HepG2 (cell line): ENCODE measurements around the gene F12. TPM values are rescaled to one million over a fixed set of nuclear protein-coding genes. Genes with fewer than 3 reads are reported as not detected.
A peak's percentile ranks its signal among the peaks of the same experiment; 100 is the strongest.

ENCODE experiments used
- ATAC-seq: fragments of 200-7000 bp; cut with Tn5 transposase; 3 replicates; pipeline ENCODE4 v1.9.1; 2020; ENCODE audit warnings: mild to moderate bottlenecking, moderate library complexity
- BruUV-seq: library from RNA; stranded (reverse); fragments of 400-500 nt; replicated peaks from 2 replicates; lab custom pipeline; 2021; lab: Mats Ljungman, UMichigan
- CTCF ChIA-PET: fragments of 300-600 bp; formaldehyde crosslinking; extraction: SDS; loops from one replicate; lab custom pipeline; 2021; ENCODE audit warnings: low total read pairs, inconsistent platforms, low intra/inter-chr PET ratio; lab: Yijun Ruan, JAX
- POLR2A ChIA-PET: fragments of 350-600 bp; sonication (Branson Sonifier 250); formaldehyde crosslinking; loops from one replicate; lab custom pipeline; 2020; ENCODE audit warnings: antibody characterized with exemption, inconsistent platforms; lab: Yijun Ruan, JAX
- DNase-seq: peaks from one replicate; pipeline ENCODE4 v3.0.0-alpha.2; 2015; ENCODE audit warnings: low spot score
- FAIRE-seq: peaks from 3 replicates; lab custom pipeline; 2011; peaks lifted over from hg19 to GRCh38; lab: Jason Lieb, UNC
- H2AFZ ChIP-seq: one replicate; pipeline ENCODE4 v1.6.1; 2011; ENCODE audit warnings: low read length, inconsistent platforms
- H3K27ac ChIP-seq: fragments of 300-600 bp; 3 replicates; pipeline ENCODE4 v1.8.0; 2011; ENCODE audit warnings: mixed run types, mild to moderate bottlenecking, mixed read lengths, low read length, inconsistent platforms; ENCODE audit not compliant: insufficient read depth; ENCODE audit errors: extremely low read length
- H3K27me3 ChIP-seq, 2 experiments: fragments of 200-600 bp in 1 of 2; 2 replicates in 1 of 2; 3 replicates in 1 of 2; pipeline versions ENCODE4 v1.6.0 to v1.8.0; 2011; ENCODE audit warnings: low read length in 2 of 2, mild to moderate bottlenecking in 2 of 2, moderate library complexity in 2 of 2, inconsistent platforms in 1 of 2; ENCODE audit not compliant: insufficient read depth in 2 of 2, control insufficient read depth in 1 of 2
- H3K36me3 ChIP-seq, 2 experiments: fragments of 200-600 bp in 1 of 2; replicated peaks in 1 of 2; 2 replicates in 1 of 2; 3 replicates in 1 of 2; pipeline versions ENCODE4 v1.5.1 to v1.8.0; 2011; ENCODE audit warnings: low read length in 2 of 2, inconsistent platforms in 1 of 2; ENCODE audit not compliant: insufficient read depth in 2 of 2, control insufficient read depth in 1 of 2
- H3K4me1 ChIP-seq: 2 replicates; pipeline ENCODE4 v1.5.1; 2012; ENCODE audit warnings: low read length, inconsistent platforms; ENCODE audit not compliant: insufficient read depth
- H3K4me2 ChIP-seq: 2 replicates; pipeline ENCODE4 v1.6.0; 2011; ENCODE audit warnings: low read depth, low read length, inconsistent platforms
- H3K4me3 ChIP-seq, 3 experiments: fragments of 200-600 bp in 1 of 3; sonication (generic), shearing (Covaris generic) in 1 of 3; replicated peaks in 1 of 3; 2 replicates each; pipeline ENCODE4 v1.5.1; 2011 to 2016; ENCODE audit warnings: low read length in 3 of 3, inconsistent platforms in 2 of 3, low read depth in 2 of 3, mild to moderate bottlenecking in 2 of 3, control low read depth in 1 of 3, mixed read lengths in 1 of 3; ENCODE audit not compliant: insufficient read depth in 1 of 3
- H3K79me2 ChIP-seq: one replicate; pipeline ENCODE4 v1.6.1; 2011; ENCODE audit warnings: low read length, inconsistent platforms; ENCODE audit not compliant: insufficient read depth
- H3K9ac ChIP-seq: 2 replicates; pipeline ENCODE4 v1.6.0; 2011; ENCODE audit warnings: mild to moderate bottlenecking, low read depth, low read length, inconsistent platforms; ENCODE audit not compliant: insufficient read depth
- H3K9me3 ChIP-seq: 2 replicates; pipeline ENCODE4 v1.5.1; 2012; ENCODE audit warnings: mild to moderate bottlenecking, low read length
- H4K20me1 ChIP-seq: 2 replicates; pipeline ENCODE4 v1.6.0; 2011; ENCODE audit warnings: inconsistent platforms, mild to moderate bottlenecking, low read length, moderate library complexity; ENCODE audit not compliant: insufficient read depth
- HES4 ChIP-seq: sonication (generic); formaldehyde crosslinking; IDR thresholded peaks from 2 replicates; pipeline ENCODE4 v1.9.0; 2021; ENCODE audit warnings: mild to moderate bottlenecking, missing genetic modification reagents, borderline replicate concordance
- HNRNPK ChIP-seq: fragments of 200-400 bp; formaldehyde crosslinking; IDR thresholded peaks from 2 replicates; pipeline ENCODE4 v1.6.1; 2018; ENCODE audit warnings: low read length, low read depth, moderate library complexity, mild to moderate bottlenecking; ENCODE audit not compliant: poor library complexity, severe bottlenecking
- HNRNPUL1 ChIP-seq: fragments of 200-400 bp; formaldehyde crosslinking; IDR thresholded peaks from 2 replicates; pipeline ENCODE4 v1.6.1; 2017; ENCODE audit warnings: low read depth, mild to moderate bottlenecking, low read length, moderate library complexity
- HOXA9 ChIP-seq: sonication (generic); formaldehyde crosslinking; IDR thresholded peaks from 2 replicates; pipeline ENCODE4 v1.8.1; 2022; ENCODE audit warnings: missing genetic modification reagents, mild to moderate bottlenecking, moderate library complexity, borderline replicate concordance
- MAX ChIP-seq: IDR thresholded peaks from 2 replicates; pipeline ENCODE4 v1.6.1; 2012; ENCODE audit warnings: inconsistent platforms
- MEIS1 ChIP-seq: sonication (generic); formaldehyde crosslinking; IDR thresholded peaks from 2 replicates; pipeline ENCODE4 v1.9.0; 2021; ENCODE audit warnings: mild to moderate bottlenecking, missing genetic modification reagents, moderate library complexity, borderline replicate concordance
- NONO ChIP-seq, 2 experiments: fragments of 450-650 bp in 1 of 2; sonication (generic) in 1 of 2; formaldehyde crosslinking in 1 of 2; IDR thresholded peaks in 1 of 2; conservative IDR thresholded peaks in 1 of 2; 2 replicates each; pipeline versions ENCODE4 v1.6.1 to v1.8.0; 2017 to 2022; ENCODE audit warnings: mild to moderate bottlenecking in 1 of 2, missing genetic modification reagents in 1 of 2, moderate library complexity in 1 of 2
- PAX8 ChIP-seq: sonication (generic); formaldehyde crosslinking; IDR thresholded peaks from 2 replicates; pipeline ENCODE4 v1.8.0; 2022; ENCODE audit warnings: mild to moderate bottlenecking, missing genetic modification reagents, borderline replicate concordance
- SAP130 ChIP-seq: IDR thresholded peaks from 2 replicates; pipeline ENCODE4 v1.6.1; 2016; ENCODE audit warnings: low read depth
- SKI ChIP-seq: fragments of 450-650 bp; IDR thresholded peaks from one replicate; pipeline ENCODE4 v1.6.1; 2018; ENCODE audit warnings: mild to moderate bottlenecking; ENCODE audit not compliant: partially characterized antibody
- SRSF1 ChIP-seq: fragments of 200-400 bp; formaldehyde crosslinking; optimal IDR thresholded peaks from 2 replicates; pipeline ENCODE3; 2017; ENCODE audit warnings: mild to moderate bottlenecking, low read depth, low read length, moderate library complexity
- TCF7 ChIP-seq: sonication (generic); IDR thresholded peaks from 2 replicates; pipeline ENCODE4 v1.6.1; 2016; ENCODE audit warnings: antibody characterized with exemption, low read depth
- THAP8 ChIP-seq: sonication (generic); formaldehyde crosslinking; IDR thresholded peaks from 2 replicates; pipeline ENCODE4 v1.5.1; 2020; ENCODE audit warnings: missing genetic modification reagents, mild to moderate bottlenecking, borderline replicate concordance
- ZNF281 ChIP-seq: sonication (generic); formaldehyde crosslinking; IDR thresholded peaks from 2 replicates; pipeline ENCODE4 v1.4.0; 2020; ENCODE audit warnings: missing genetic modification reagents, borderline replicate concordance
- ZNF446 ChIP-seq: sonication (generic); formaldehyde crosslinking; IDR thresholded peaks from 2 replicates; pipeline ENCODE4 v1.5.0; 2020; ENCODE audit warnings: mild to moderate bottlenecking, missing genetic modification reagents
- ZNF777 ChIP-seq: sonication (generic); formaldehyde crosslinking; IDR thresholded peaks from 2 replicates; pipeline ENCODE4 v1.4.0; 2020; ENCODE audit warnings: missing genetic modification reagents
- ZSCAN9 ChIP-seq: IDR thresholded peaks from 2 replicates; pipeline ENCODE4 v1.6.1; 2016; ENCODE audit warnings: borderline replicate concordance
- WGBS: methylation state at CpG from one replicate; pipeline ENCODE4 v1.1.6; 2017; ENCODE audit warnings: low lambda C conversion rate; 5-methylcytosine and 5-hydroxymethylcytosine counted together
- in situ Hi-C: cut with HindIII; loops from 2 replicates; pipeline ENCODE4 v1.10.0; 2017; ENCODE audit warnings: low pct_unique_long_range_greater_than_20kb; ENCODE audit not compliant: extremely low pct_ligation_motif_present
- intact Hi-C: fragments of 100-400 bp; cut with micrococcal nuclease; formaldehyde crosslinking; loops from one replicate; pipeline ENCODE4 v1.10.0; 2022; ENCODE audit not compliant: unreplicated experiment
- polyA plus RNA-seq, 8 experiments: library from polyadenylated mRNA; depleted of rRNA in 3 of 8; stranded (reverse) in 7 of 8; unstranded in 1 of 8; fragments of >200 nt; fragmentation: Illumina TruSeq in 4 of 8; extraction: Trizol in 4 of 8; gene quantifications; 2 replicates each; pipeline versions ENCODE4 v1.2.1 to v1.2.3, GENCODE V29; 2011 to 2016; ENCODE audit warnings: low read depth in 4 of 8, missing spikeins in 1 of 8, mixed read lengths in 1 of 8; ENCODE audit not compliant: insufficient read depth in 1 of 8
- total RNA-seq, 5 experiments: library from RNA; depleted of rRNA; stranded (reverse); fragments of >200 nt; fragmentation: Illumina TruSeq; extraction: Trizol; gene quantifications; 2 replicates each; pipeline ENCODE4 v1.2.3, GENCODE V29; 2016; ENCODE audit warnings: low read depth in 1 of 5

The F12 gene
- total and polyA plus RNA-seq, 2 of the 13 experiments (the other 11 are each of a cell fraction or from before 2014, with no cell fraction given): 2.5 to 3.0 TPM

- TF ChIP-seq THAP8 (no peak), SKI (no peak), ZSCAN9 (CRISPR knock-in tag) (peak; percentile 57; the same call in 1 of the 2 replicates), HNRNPUL1 (no peak)
- TF ChIP-seq, all 625 proteins: peak for 207
Observed at GRCh38 chr5:177447611-177448243, 38.4 kb upstream of the F12 start (continued).

GRCh38 chr5:177447066-177447610 is 37.8 kb upstream of the F12 start:
- CTCF ChIA-PET: interaction anchor here (1.4 kb wide), 1 partner anchor 10 kb away, joined by 5 read pairs; no protein-coding TSS in a partner anchor
- peak overlapping the region; percentile 74 for H3K27ac ChIP-seq
- no peak overlapping the region for H2AFZ ChIP-seq
- H3K9me3 ChIP-seq: no peaks in the 10 kb centered on the region
- H3K4me2 ChIP-seq: peak overlapping the region; percentile 99
- H3K36me3 ChIP-seq: peaks cover under 1 to 5% of the 10 kb centered on the region in 2 experiments; a peak in 1 of 5 replicates
- DNase-seq (no peak), ATAC-seq (peak; percentile 12), FAIRE-seq (no peak)
- no peaks in the 10 kb centered on the region for H3K27me3 ChIP-seq
- peak overlapping the region; percentile 55 to 80 (median 61); a peak in 5 of 6 replicates for H3K4me3 ChIP-seq
- POLR2A ChIA-PET: interaction anchor here (0.7 to 4.2 kb wide), 19 partner anchors 10 to 95 kb away, joined by 3 to 19 read pairs (median 4); partner anchors contain the start of genes F12, GRK6, LMAN2 and PDLIM7
- intact Hi-C loops: loop anchor here (5.0 kb wide), 1 partner anchor 120 kb away; no protein-coding TSS in a partner anchor
- no peaks in the 10 kb centered on the region for H3K79me2 ChIP-seq
- peak overlapping the region; percentile 82 for H3K9ac ChIP-seq
- in situ Hi-C loops: loop anchor here (5.0 kb wide), 1 partner anchor 135 kb away; the partner anchor contains the start of gene MXD3
- peaks cover 2% of the 10 kb centered on the region; the same call in 1 of the 2 replicates for H4K20me1 ChIP-seq
- H3K4me1 ChIP-seq: peaks cover 49% of the 10 kb centered on the region
- 0% methylated on average over 4 of the region's 52 CpGs for WGBS
- BruUV-seq: no TSS peak
- TF ChIP-seq MEIS1 (0 out of 2 replicates have a peak, but pooled peaks have one; percentile 18), ZNF281 (CRISPR knock-in tag) (peak; percentile 59; the same call in 1 of the 2 replicates), SRSF1 (peak; percentile 6), ZNF777 (CRISPR knock-in tag) (peak; percentile 78), TCF7 (no peak), HES4 (CRISPR knock-in tag) (0 out of 2 replicates have a peak, but pooled peaks have one; percentile 4), SAP130 (CRISPR knock-in tag) (0 out of 2 replicates have a peak, but pooled peaks have one; percentile 10), NONO (IDR thresholded peaks at IDR 0.05) (no peak), NONO (CRISPR knock-in tag; conservative IDR thresholded peaks at IDR 0.05) (0 out of 2 replicates have a peak, but pooled peaks have one; percentile 30), HOXA9 (CRISPR knock-in tag) (0 out of 2 replicates have a peak, but pooled peaks have one; percentile 10), PAX8 (CRISPR knock-in tag) (no peak), MAX (peak; percentile 71), HNRNPK (peak; percentile 83), ZNF446 (CRISPR knock-in tag) (0 out of 2 replicates have a peak, but pooled peaks have one; percentile 59)
